Spleen (tissue), 11 donors: Measurements from ENCODE around the gene EPHB1. TPM values are rescaled to one million over a fixed set of nuclear protein-coding genes. Genes with fewer than 3 reads are reported as not detected.

Experiments
- DNase-seq: peaks from one replicate; pipeline ENCODE4 v3.0.0-alpha.2; 2020
- H3K27ac ChIP-seq, 8 donors: fragments of 200-600 bp; sonication (generic) in 7 of 8; 1 replicate in 4 of 8; 2 replicates in 4 of 8; pipeline versions ENCODE4 v1.5.0 to v1.8.0; 2016 to 2021; ENCODE audit warnings: inconsistent platforms in 4 of 8, mild to moderate bottlenecking in 4 of 8, moderate library complexity in 1 of 8
- H3K27me3 ChIP-seq, 7 donors: fragments of 200-600 bp; sonication (generic) in 6 of 7; replicated peaks in 1 of 7; 1 replicate in 4 of 7; 2 replicates in 3 of 7; pipeline versions ENCODE4 v1.5.0 to v1.8.0; 2016 to 2021; ENCODE audit warnings: inconsistent platforms in 3 of 7, mild to moderate bottlenecking in 1 of 7
- H3K36me3 ChIP-seq, 6 donors: fragments of 200-600 bp; sonication (generic) in 5 of 6; 1 replicate in 4 of 6; 2 replicates in 2 of 6; pipeline versions ENCODE4 v1.5.0 to v1.8.0; 2016 to 2021; ENCODE audit warnings: inconsistent platforms in 2 of 6
- H3K4me1 ChIP-seq, 6 donors: fragments of 200-600 bp; sonication (generic) in 5 of 6; 1 replicate in 3 of 6; 2 replicates in 3 of 6; pipeline versions ENCODE4 v1.5.0 to v1.8.0; 2016 to 2021; ENCODE audit warnings: inconsistent platforms in 3 of 6
- H3K4me3 ChIP-seq, 8 donors: fragments of 200-600 bp; sonication (generic) in 7 of 8; 1 replicate in 4 of 8; 2 replicates in 4 of 8; pipeline versions ENCODE4 v1.5.0 to v1.8.0; 2016 to 2021; ENCODE audit warnings: inconsistent platforms in 4 of 8, mild to moderate bottlenecking in 4 of 8, moderate library complexity in 2 of 8
- H3K9me3 ChIP-seq, 8 donors: fragments of 200-600 bp; sonication (generic) in 7 of 8; 1 replicate in 4 of 8; 2 replicates in 4 of 8; pipeline versions ENCODE4 v1.5.0 to v1.8.0; 2016 to 2021; ENCODE audit warnings: inconsistent platforms in 4 of 8
- POLR2A ChIP-seq, 3 donors: fragments of 450-650 bp; IDR thresholded peaks; one replicate each; pipeline ENCODE4 v1.5.1; 2017; ENCODE audit warnings: antibody characterized with exemption in 3 of 3, mild to moderate bottlenecking in 1 of 3
- POLR2AphosphoS5 ChIP-seq, 3 donors: sonication (generic); formaldehyde crosslinking; IDR thresholded peaks; one replicate each; pipeline ENCODE4 v1.5.1; 2017; ENCODE audit warnings: antibody characterized with exemption in 3 of 3
- WGBS, 5 donors: extraction: QIAGEN DNeasy Blood & Tissue Kit in 3 of 5; methylation state at CpG; one replicate each; pipeline versions ENCODE4 v1.1.5 to v1.1.7; 2013 to 2018; 5-methylcytosine and 5-hydroxymethylcytosine counted together
- intact Hi-C: fragments of 100-400 bp; cut with DNase I; formaldehyde crosslinking; loops from one replicate; pipeline ENCODE4 v1.15.0; 2023; ENCODE audit warnings: low total_unique reads
- polyA plus RNA-seq, 3 donors: library from polyadenylated mRNA; stranded (reverse); fragments of 200-250 nt; gene quantifications; one replicate each; pipeline ENCODE4 v1.2.1, GENCODE V29; 2013
- total RNA-seq, 7 donors: library from RNA; depleted of rRNA in 3 of 7; stranded (reverse); fragments of >200 nt in 3 of 7; fragmentation: NEBNext Ultra II Directional in 4 of 7; extraction: Animal tissue kit (Norgen Biotek cat#: 25700) in 4 of 7; gene quantifications; one replicate each; pipeline versions ENCODE4 v1.1.0 to v1.2.1, GENCODE V29; 2016 to 2021
- TF ChIP-seq, protein P1 (sequence below), 11 experiments: fragments of 200-600 bp in 7 of 11; fragments of 450-650 bp in 4 of 11; sonication (generic) in 4 of 11; IDR thresholded peaks in 8 of 11; conservative IDR thresholded peaks in 3 of 11; 1 replicate in 7 of 11; 2 replicates in 4 of 11; pipeline versions ENCODE4 v1.4.0 to v1.8.0; 2016 to 2021; ENCODE audit warnings: antibody characterized with exemption in 11 of 11, inconsistent platforms in 4 of 11, mild to moderate bottlenecking in 1 of 11
- donor health status: healthy with polysubstance abuse.
- donor health status: DM: no; HTN: no; CAD: no; lungs with moderate emphysema.
- donor health status: DM: no; HTN: no; CAD: no.
- donor health status: Bipolar disorder and iron deficiency.
- donor health status: healthy.
- donor health status: DM: no; HTN: no; CAD: no.
- donor health status: DM: yes; HTN: yes; CAD: no.

The EPHB1 gene
- total and polyA plus RNA-seq, 10 donors = 0.20 to 14.0 (median 3.0) TPM

DNA sequence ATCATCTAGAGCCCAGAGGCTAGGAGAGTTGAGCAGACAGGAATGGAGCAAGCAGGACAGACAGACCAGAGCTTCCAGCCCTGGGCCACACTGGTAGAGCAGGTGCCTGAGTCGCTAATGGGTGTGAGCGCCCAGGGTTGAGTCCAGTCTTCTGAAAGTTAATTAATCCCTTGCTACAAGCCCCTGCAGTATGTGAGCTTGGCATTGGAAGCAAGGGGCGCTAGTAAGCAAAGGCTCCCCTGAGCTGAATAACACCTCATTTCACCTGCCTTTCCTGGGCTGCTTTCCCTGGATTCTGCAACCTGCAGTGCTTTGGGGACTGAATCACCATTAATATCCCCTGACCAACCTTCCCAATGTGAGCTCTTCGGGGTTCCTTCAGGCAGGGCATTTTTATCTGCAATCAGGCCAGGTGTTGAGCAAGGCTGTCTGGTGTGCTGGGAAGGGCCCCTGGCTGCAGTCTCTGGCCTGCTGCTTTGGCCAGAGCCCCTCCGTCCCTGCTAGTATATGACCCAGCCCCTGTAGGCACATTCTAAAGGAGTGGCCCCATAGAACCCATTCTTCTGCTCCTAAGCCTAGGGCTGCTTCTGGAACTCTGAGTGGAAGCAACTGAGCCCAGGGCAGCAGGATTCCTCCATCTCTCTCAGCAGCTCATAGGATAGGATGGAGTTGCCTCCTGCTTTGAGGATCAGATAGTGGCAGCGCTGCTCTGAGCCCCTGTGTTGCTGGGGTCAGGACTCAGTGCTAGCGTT is 45.1 kb upstream of the EPHB1 start:
- Histone ChIP-seq H3K27ac (no peak overlapping the region), H3K9me3 (peaks cover 0 to 4% (median 0%) of the 10 kb centered on the region in 8 donors), H3K4me1 (no peaks in the 10 kb centered on the region), H3K36me3 (no peaks in the 10 kb centered on the region), H3K27me3 (no peaks in the 10 kb centered on the region), H3K4me3 (no peak overlapping the region)
- TF ChIP-seq POLR2A (IDR thresholded peaks at IDR 0.05) (no peak), POLR2AphosphoS5 (IDR thresholded peaks at IDR 0.05) (no peak)
- TF ChIP-seq, protein P1, sequence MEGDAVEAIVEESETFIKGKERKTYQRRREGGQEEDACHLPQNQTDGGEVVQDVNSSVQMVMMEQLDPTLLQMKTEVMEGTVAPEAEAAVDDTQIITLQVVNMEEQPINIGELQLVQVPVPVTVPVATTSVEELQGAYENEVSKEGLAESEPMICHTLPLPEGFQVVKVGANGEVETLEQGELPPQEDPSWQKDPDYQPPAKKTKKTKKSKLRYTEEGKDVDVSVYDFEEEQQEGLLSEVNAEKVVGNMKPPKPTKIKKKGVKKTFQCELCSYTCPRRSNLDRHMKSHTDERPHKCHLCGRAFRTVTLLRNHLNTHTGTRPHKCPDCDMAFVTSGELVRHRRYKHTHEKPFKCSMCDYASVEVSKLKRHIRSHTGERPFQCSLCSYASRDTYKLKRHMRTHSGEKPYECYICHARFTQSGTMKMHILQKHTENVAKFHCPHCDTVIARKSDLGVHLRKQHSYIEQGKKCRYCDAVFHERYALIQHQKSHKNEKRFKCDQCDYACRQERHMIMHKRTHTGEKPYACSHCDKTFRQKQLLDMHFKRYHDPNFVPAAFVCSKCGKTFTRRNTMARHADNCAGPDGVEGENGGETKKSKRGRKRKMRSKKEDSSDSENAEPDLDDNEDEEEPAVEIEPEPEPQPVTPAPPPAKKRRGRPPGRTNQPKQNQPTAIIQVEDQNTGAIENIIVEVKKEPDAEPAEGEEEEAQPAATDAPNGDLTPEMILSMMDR (IDR thresholded peaks at IDR 0.05 in 8 of 11, conservative IDR thresholded peaks at IDR 0.05 in 3 of 11) = no peak
- intact Hi-C loops = no loop called here
- no peak for DNase-seq
- WGBS, 5 donors = 83 to 91% (median 87%) methylated on average over 6 to 7 of the region's 7 CpGs

DNA sequence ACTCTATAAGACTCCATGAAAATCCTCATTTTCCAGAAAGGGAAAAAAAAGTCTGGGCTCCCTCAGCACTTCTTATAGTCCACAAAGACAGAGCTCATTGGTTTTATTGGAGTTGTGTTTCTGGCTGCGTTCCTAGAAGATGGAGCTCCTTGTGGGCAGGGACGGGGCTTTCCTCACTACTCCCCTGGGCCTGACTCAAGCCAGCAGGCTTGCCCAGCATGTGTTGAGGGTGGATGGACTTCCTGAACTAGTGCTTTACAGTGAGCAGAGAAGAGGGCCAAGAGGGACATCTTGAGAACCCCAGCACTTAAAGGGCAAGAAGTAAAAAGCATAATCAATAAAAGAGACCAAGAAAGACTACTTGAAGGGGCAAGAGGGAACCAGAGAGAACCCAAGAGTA is 43.2 kb upstream of the EPHB1 start:
- DNase-seq = no peak
- intact Hi-C loops = no loop called here
- H3K9me3 ChIP-seq = no peaks in the 10 kb centered on the region

DNA sequence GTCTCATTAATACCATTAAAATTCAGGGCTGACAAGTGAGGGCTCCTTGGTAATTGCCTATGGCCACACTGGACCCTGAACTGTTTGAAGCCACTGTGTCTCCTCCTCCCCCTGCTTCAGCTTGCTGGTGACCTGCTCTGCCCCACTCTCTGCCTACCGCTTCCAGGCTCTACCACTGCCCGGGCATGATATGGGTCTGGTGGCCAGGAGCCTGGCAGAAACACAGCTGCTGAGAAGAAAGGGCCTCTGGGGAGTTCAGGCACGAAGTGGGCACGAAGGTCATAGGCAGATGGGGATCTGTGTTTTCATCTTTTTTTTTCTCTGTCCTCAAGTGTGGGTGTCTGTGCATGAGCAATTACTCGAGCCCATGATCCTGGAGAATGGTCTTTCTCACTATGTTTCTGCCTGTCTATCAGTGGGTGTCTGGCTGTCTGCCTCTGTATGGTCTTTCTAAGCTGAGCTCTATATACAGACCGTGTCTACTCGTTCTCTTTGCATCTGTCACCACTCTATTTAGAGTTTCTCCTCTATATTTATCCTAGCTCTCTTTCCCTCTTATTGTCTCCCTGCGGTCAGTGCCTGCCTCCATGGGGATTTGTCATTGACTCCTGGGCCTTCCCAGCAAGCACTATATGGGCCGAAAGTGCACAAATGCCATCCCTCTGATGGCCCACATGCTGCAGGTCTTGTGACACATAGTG is 42.1 kb upstream of the EPHB1 start:
- H3K9me3 ChIP-seq = no peaks in the 10 kb centered on the region
- WGBS, 5 donors = 74 to 82% (median 78%) methylated on average over 9 of the region's 9 CpGs
- H3K4me1 ChIP-seq = no peaks in the 10 kb centered on the region
- intact Hi-C loops = no loop called here
- H3K27ac ChIP-seq = no peak overlapping the region
- DNase-seq = no peak
- H3K27me3 ChIP-seq = peaks cover 0 to 18% (median 0%) of the 10 kb centered on the region in 7 donors
- H3K36me3 ChIP-seq = no peaks in the 10 kb centered on the region
- no peak overlapping the region for H3K4me3 ChIP-seq
- no peak for TF ChIP-seq POLR2A (IDR thresholded peaks at IDR 0.05)
- TF ChIP-seq, protein P1 (IDR thresholded peaks at IDR 0.05 in 8 of 11, conservative IDR thresholded peaks at IDR 0.05 in 3 of 11) = no peak
- no peak for TF ChIP-seq POLR2AphosphoS5 (IDR thresholded peaks at IDR 0.05)

More for the DNA sequence above, 43.2 kb upstream of the EPHB1 start:
- H3K4me3 ChIP-seq = no peak overlapping the region
- TF ChIP-seq POLR2A (IDR thresholded peaks at IDR 0.05) (no peak), POLR2AphosphoS5 (IDR thresholded peaks at IDR 0.05) (no peak)
- TF ChIP-seq, protein P1 (IDR thresholded peaks at IDR 0.05 in 8 of 11, conservative IDR thresholded peaks at IDR 0.05 in 3 of 11) = no peak
- H3K27me3 ChIP-seq = peaks cover 0 to 17% (median 0%) of the 10 kb centered on the region in 7 donors
- H3K36me3 ChIP-seq = no peaks in the 10 kb centered on the region
- H3K27ac ChIP-seq = no peak overlapping the region
- H3K4me1 ChIP-seq = no peaks in the 10 kb centered on the region
- WGBS, 5 donors = 66 to 86% (median 81%) methylated on average over 2 of the region's 2 CpGs
